Measurements from ENCODE around the gene ZNF326.

DNA sequence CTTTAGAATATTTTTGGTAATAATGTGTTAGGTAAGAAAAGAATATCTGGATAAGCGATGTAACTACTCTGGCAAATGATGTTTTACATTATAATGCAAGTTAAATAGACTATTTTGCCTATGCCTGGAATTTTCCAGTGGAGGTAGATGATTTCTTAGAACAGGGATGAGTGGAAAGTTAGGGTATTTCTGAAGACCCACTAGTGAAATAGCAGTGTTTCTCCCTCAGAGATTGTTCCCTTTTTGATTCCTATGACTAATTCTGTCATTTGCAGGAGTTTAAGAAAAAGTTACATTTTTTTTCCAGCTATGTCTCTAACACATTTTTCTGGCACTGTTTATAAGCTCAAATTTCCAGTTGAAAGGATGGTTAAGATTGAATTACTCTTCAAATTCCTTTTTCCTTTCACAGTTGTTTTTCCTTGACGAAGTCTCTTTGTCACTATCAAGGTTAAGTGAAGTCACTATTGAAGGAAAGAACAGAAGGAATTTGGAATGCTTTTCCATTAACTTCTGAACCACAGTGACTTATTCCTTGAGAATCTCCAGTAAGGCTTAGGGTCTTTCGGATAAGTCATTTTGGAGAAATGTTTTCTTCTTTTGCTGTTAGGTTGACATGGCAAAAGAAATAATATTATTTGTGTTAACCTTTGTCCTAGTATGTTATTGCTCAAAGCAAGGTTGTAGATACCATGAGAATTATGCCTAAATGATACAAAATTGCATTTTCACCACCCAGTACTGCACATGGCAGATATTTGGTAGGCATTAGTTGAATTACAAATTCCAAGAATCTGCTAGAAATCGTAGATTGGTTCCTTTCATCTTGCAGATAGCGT is 42.9 kb upstream of the ZNF326 start:
- TF ChIP-seq, protein P1, sequence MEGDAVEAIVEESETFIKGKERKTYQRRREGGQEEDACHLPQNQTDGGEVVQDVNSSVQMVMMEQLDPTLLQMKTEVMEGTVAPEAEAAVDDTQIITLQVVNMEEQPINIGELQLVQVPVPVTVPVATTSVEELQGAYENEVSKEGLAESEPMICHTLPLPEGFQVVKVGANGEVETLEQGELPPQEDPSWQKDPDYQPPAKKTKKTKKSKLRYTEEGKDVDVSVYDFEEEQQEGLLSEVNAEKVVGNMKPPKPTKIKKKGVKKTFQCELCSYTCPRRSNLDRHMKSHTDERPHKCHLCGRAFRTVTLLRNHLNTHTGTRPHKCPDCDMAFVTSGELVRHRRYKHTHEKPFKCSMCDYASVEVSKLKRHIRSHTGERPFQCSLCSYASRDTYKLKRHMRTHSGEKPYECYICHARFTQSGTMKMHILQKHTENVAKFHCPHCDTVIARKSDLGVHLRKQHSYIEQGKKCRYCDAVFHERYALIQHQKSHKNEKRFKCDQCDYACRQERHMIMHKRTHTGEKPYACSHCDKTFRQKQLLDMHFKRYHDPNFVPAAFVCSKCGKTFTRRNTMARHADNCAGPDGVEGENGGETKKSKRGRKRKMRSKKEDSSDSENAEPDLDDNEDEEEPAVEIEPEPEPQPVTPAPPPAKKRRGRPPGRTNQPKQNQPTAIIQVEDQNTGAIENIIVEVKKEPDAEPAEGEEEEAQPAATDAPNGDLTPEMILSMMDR (IDR thresholded peaks at IDR 0.05; ENCODE audit: insufficient read depth, low read length, poor library complexity, severe bottlenecking) = no peak
- no peak for TF ChIP-seq EZH2phosphoT487 (conservative IDR thresholded peaks at IDR 0.05; ENCODE audit: low read length)
